ENCODE measurements around the gene PCDH9. TPM values are rescaled to one million over a fixed set of nuclear protein-coding genes. Genes with fewer than 3 reads are reported as not detected.

Gene PCDH9
- total RNA-seq, 1 experiment from 2014 or later = 5.8 TPM

DNA sequence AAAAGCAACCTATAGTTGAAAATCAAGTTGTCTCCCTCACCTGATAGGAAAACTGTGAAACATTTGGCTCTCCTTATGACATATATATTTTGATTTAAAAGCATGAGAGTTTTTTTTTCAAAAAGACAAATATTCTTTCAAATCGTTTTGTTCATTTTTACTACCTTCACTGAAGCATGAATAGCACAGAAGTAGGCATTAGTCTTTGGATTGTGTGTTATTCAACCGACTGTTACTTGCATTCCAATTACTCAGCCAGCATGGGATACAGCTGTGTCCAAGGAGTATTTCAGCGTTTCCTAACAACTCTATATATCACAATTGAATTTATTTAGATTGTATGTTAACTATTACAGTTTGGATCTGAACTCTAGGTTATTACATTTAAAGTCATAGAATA lies 135.2 kb downstream of the PCDH9 start:
- ChIA-PET CTCF (no interaction called here), POLR2A (ENCODE audit: low non-redundant PET) (interaction anchor here (0.7 kb wide), 1 partner anchor 10 kb away, joined by 5 read pairs; no protein-coding TSS in a partner anchor)
- TF ChIP-seq EZH2 (IDR thresholded peaks at IDR 0.05; ENCODE audit: borderline replicate concordance, low read depth, low read length, poor library complexity, severe bottlenecking) = no peak
- TF ChIP-seq, protein P1, sequence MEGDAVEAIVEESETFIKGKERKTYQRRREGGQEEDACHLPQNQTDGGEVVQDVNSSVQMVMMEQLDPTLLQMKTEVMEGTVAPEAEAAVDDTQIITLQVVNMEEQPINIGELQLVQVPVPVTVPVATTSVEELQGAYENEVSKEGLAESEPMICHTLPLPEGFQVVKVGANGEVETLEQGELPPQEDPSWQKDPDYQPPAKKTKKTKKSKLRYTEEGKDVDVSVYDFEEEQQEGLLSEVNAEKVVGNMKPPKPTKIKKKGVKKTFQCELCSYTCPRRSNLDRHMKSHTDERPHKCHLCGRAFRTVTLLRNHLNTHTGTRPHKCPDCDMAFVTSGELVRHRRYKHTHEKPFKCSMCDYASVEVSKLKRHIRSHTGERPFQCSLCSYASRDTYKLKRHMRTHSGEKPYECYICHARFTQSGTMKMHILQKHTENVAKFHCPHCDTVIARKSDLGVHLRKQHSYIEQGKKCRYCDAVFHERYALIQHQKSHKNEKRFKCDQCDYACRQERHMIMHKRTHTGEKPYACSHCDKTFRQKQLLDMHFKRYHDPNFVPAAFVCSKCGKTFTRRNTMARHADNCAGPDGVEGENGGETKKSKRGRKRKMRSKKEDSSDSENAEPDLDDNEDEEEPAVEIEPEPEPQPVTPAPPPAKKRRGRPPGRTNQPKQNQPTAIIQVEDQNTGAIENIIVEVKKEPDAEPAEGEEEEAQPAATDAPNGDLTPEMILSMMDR (conservative IDR thresholded peaks at IDR 0.05; ENCODE audit: low read depth, low read length) = no peak
- H3K27me3 ChIP-seq (replicated peaks; ENCODE audit: insufficient read depth, low read depth, low read length, poor library complexity) = no peaks in the 10 kb centered on the region
- no peak overlapping the region for H3K4me3 ChIP-seq (ENCODE audit: low read depth, low read length, poor library complexity, severe bottlenecking)
- no peak for DNase-seq (ENCODE audit: low spot score)
- no peak overlapping the region for H3K27ac ChIP-seq (ENCODE audit: low read depth, low read length, poor library complexity, severe bottlenecking)
- no peaks in the 10 kb centered on the region for H3K36me3 ChIP-seq (ENCODE audit: insufficient read depth, low read length, poor library complexity, severe bottlenecking)
- H3K4me1 ChIP-seq (ENCODE audit: insufficient read depth, low read length, poor library complexity, severe bottlenecking) = no peaks in the 10 kb centered on the region
- H3K9me3 ChIP-seq (ENCODE audit: low read depth, low read length, poor library complexity, severe bottlenecking) = no peaks in the 10 kb centered on the region
- no TSS peak for BruUV-seq (replicated peaks)
- intact Hi-C loops (cut with micrococcal nuclease; ENCODE audit: unreplicated experiment) = no loop called here

DNA sequence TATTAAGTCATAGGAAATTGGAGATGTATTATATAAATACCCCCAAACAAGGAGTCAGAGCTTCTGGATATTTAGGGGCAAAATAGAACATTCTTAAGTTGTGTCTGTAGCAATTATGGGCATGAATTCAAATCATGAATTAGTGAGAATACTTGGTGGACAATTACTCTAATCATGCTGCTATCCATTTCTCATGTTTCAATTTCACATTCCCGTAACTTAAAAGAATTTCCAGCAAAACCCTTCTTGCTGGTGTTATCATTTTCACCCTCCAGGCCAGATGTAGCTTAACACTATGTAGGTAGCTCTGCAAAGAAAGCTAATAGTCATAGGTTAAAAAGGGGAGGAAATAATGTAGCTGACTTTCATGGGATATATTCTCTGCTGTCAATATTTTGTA lies 136.1 kb downstream of the PCDH9 start:
- DNase-seq (ENCODE audit: low spot score) = no peak
- ChIA-PET CTCF (no interaction called here), POLR2A (ENCODE audit: low non-redundant PET) (no interaction called here)
- Histone ChIP-seq H3K4me3 (ENCODE audit: low read depth, low read length, poor library complexity, severe bottlenecking) (no peak overlapping the region), H3K27me3 (replicated peaks; ENCODE audit: insufficient read depth, low read depth, low read length, poor library complexity) (no peaks in the 10 kb centered on the region), H3K27ac (ENCODE audit: low read depth, low read length, poor library complexity, severe bottlenecking) (no peak overlapping the region), H3K9me3 (ENCODE audit: low read depth, low read length, poor library complexity, severe bottlenecking) (no peaks in the 10 kb centered on the region), H3K36me3 (ENCODE audit: insufficient read depth, low read length, poor library complexity, severe bottlenecking) (no peaks in the 10 kb centered on the region), H3K4me1 (ENCODE audit: insufficient read depth, low read length, poor library complexity, severe bottlenecking) (no peaks in the 10 kb centered on the region)
- intact Hi-C loops (cut with micrococcal nuclease; ENCODE audit: unreplicated experiment) = no loop called here
- BruUV-seq (replicated peaks) = no TSS peak
- no peak for TF ChIP-seq EZH2 (IDR thresholded peaks at IDR 0.05; ENCODE audit: borderline replicate concordance, low read depth, low read length, poor library complexity, severe bottlenecking)
- TF ChIP-seq, protein P1 (conservative IDR thresholded peaks at IDR 0.05; ENCODE audit: low read depth, low read length) = no peak

DNA sequence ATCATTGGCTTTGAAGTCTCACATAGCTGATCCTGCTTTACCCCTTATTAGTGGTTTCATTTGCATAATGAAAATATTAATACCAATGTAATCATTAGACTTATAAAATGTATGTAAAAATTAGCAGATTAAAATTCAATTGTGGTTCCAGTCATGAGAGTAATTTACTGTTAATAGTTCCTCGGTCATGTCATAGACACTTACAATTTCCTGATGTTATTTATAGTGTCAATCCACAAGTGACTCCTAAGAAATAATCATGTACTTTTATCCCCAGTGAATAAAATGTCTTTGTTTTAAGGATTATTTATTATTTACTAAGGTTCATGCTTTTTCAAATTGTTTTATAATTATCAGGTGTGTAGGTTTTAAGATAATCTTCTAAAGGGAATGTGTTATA lies 138.5 kb downstream of the PCDH9 start:
- no peak for TF ChIP-seq EZH2 (IDR thresholded peaks at IDR 0.05; ENCODE audit: borderline replicate concordance, low read depth, low read length, poor library complexity, severe bottlenecking)
- TF ChIP-seq, protein P1 (conservative IDR thresholded peaks at IDR 0.05; ENCODE audit: low read depth, low read length) = no peak
- H3K4me3 ChIP-seq (ENCODE audit: low read depth, low read length, poor library complexity, severe bottlenecking) = no peak overlapping the region
- H3K27ac ChIP-seq (ENCODE audit: low read depth, low read length, poor library complexity, severe bottlenecking) = no peak overlapping the region
- intact Hi-C loops (cut with micrococcal nuclease; ENCODE audit: unreplicated experiment) = no loop called here
- ChIA-PET POLR2A (ENCODE audit: low non-redundant PET) (no interaction called here), CTCF (no interaction called here)
- BruUV-seq (replicated peaks) = no TSS peak
- no peaks in the 10 kb centered on the region for H3K9me3 ChIP-seq (ENCODE audit: low read depth, low read length, poor library complexity, severe bottlenecking)
- DNase-seq (ENCODE audit: low spot score) = no peak
- no peaks in the 10 kb centered on the region for H3K36me3 ChIP-seq (ENCODE audit: insufficient read depth, low read length, poor library complexity, severe bottlenecking)
- no peaks in the 10 kb centered on the region for H3K27me3 ChIP-seq (replicated peaks; ENCODE audit: insufficient read depth, low read depth, low read length, poor library complexity)
- no peaks in the 10 kb centered on the region for H3K4me1 ChIP-seq (ENCODE audit: insufficient read depth, low read length, poor library complexity, severe bottlenecking)

Data from A673 (cell line).